Measurements from ENCODE around the gene OGT. TPM values are rescaled to one million over a fixed set of nuclear protein-coding genes. Genes with fewer than 3 reads are reported as not detected.

The OGT gene
- total RNA-seq: 152 and 229 TPM in 2 replicates

DNA sequence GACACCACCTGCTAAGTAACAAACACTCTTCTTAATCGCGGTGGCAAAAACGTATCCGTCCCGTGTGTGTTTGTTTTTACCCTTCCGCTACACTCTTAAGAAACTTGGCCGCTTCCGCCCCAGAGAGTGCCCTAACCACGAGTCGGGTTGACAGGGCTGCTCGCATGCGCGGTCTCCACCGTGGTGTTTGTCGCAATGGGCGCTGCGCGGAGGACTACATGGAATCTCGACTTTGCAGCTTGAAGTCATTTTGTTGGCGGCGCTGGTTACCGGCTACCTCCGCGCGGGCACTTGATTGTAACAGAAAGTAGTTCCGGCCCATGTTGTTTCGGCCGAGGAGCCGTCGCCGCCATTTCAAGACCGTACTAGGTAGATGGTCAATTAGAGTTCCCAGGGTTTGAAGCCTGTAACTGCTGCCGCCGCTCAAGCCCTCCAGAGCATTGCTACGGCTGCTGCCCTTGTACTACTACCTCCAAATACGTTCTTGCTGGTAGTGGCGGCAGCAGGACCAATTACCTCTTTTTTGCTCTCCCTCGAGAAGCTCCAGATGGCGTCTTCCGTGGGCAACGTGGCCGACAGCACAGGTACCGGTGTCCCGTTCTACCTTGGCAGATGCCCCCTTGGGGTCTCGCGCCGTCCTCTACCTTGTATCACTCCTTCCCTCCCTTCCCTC, at the start of gene OGT:
Gene OGT (plus strand): TSS at position 352 of the 673 bp plus-strand sequence. CDS start 196 bp downstream, at position 548.

DNA sequence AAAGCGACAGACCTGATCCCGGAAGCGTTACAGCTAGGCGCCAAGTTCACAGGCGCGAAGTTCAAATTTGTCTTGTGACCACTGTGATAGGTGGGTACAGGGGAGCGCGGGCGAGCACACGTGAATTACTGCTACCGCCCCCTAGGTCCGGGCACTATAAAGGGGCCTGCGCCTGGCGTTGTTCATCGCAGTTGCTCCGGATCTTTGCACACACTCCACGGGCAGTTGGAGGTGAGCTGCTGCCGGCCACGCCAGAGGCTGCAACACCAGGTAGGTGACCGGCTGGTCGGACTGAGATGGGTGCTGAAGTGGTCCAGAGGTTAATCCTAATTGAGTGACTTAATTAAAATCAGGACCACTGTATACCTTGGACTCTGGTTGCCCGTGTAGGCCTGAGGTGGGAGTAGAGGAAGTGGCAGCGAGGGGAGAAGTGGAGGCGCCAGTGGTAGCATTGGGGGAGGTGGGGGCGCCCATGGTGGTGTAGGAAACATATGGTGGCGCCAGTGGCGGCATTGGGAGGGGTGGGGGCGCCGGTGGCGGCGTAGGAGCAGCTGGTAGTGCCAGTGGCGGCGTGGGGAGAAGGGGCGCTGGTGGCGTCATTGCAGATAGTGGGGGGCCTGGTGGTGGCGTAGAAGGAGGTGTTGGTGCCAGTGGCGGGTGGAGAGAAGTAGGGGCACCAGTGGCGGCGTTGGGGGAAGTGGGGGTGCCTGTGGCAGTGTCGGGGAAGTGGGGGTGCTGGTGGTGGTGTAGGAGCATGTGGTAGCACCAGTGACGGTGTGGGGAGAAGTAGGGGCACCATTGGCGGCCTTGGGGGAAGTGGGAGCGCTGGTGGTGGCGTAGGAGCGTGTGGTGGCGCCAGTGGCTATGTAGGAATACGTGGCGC, 45.6 kb downstream of the OGT start, which contains the start of gene GCNA:
Gene GCNA (plus strand): TSS at position 185 of the 883 bp plus-strand sequence. CDS start 2,385 bp downstream, outside the sequence.

DNA sequence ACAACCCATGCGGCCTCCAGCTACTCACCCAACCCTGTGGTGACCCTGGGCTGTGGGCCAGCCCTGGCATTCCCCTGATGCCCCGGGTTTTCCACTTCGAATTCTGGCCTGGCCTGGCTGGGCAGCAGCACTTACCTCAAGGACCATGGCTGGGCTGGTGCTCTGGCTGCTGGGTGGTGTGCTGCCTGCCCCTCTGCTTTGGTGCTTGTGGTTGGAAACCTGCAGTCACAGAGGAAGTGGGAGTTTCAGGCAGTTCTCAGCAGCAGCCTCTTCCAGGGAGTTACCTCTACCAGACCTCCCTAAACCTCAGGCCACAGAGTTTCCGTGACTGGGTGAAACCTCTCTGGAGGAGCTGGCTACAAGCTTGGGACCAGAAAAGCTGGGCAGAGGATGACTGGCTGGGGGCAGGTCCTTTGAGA, 85.4 kb downstream of the OGT start, which contains the start of gene CXCR3:
Gene CXCR3 (minus strand): TSS at position 209 of the 419 bp plus-strand sequence. CDS start 62 bp downstream, at position 147.

Small RNA genes within 50 kb of the gene (small RNA-seq; reads per million reads assigned to genes)
- gene RF00019: not detected

Other genes with a start within 250 kb of the OGT start
- gene NONO, start 249.5 kb upstream of the OGT start, total RNA-seq: 343 and 362 TPM in 2 replicates
- 0.49 and 0.81 TPM in 2 replicates for gene ITGB1BP2, start 231.4 kb upstream of the OGT start, total RNA-seq
- gene TAF1, start 166.7 kb upstream of the OGT start, total RNA-seq: 28.2 and 32.5 TPM in 2 replicates
- 1.7 and 2.4 TPM in 2 replicates for gene GCNA, start 45.3 kb downstream of the OGT start, total RNA-seq
- not detected in 2 replicates for gene CXCR3, start 85.4 kb downstream of the OGT start, total RNA-seq
- not detected in 2 replicates for gene CXorf49, start 185.2 kb downstream of the OGT start, total RNA-seq
- gene CXorf49B, start 230.2 kb downstream of the OGT start, total RNA-seq: not detected in 2 replicates

Data from hair follicle dermal papilla cell (primary cell).